Measurements from ENCODE around the gene TM4SF18. TPM values are rescaled to one million over a fixed set of nuclear protein-coding genes. Genes with fewer than 3 reads are reported as not detected.
"Not testable (repeated sequence)": the region's sequence is repeated elsewhere in the genome, so short reads cannot be mapped to it uniquely, and the experiment has no call there.

The TM4SF18 gene
- polyA plus RNA-seq, 3 donors = 30.8 to 33.1 (median 31.3) TPM

- DNase-seq (ENCODE audit: low read depth in 3 of 3, low spot score in 2 of 3) = no peak
Observed at GRCh38 chr3:149368674-149369497, 35.5 kb upstream of the TM4SF18 start.

DNA sequence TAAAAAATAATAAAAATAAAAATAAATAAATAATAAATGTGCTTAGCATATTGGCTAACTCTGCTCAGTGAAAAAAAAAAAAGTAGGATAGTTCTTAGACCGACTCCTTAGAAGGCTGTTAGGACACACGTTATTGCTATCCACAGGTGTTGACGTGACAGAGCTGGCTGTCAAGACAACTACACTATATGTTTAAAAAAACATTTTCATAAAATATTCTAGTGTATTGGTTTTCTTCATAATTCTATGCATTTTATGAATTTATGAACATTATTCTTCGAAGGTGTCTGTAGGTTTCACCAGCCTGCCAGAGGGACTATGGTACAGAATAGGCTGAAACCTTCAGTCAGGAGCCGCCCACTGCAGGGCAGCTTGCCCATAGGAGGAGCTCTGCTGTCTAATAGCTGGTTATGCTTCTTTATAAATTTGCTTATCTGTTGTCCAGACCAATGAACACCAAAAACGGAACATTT is 34.8 kb upstream of the TM4SF18 start:
- no peak for DNase-seq (ENCODE audit: low read depth in 3 of 3, low spot score in 2 of 3)

GRCh38 chr3:149366941-149367840 is 33.8 kb upstream of the TM4SF18 start:
- DNase-seq (ENCODE audit: low read depth in 3 of 3, low spot score in 2 of 3) = no peak

DNA sequence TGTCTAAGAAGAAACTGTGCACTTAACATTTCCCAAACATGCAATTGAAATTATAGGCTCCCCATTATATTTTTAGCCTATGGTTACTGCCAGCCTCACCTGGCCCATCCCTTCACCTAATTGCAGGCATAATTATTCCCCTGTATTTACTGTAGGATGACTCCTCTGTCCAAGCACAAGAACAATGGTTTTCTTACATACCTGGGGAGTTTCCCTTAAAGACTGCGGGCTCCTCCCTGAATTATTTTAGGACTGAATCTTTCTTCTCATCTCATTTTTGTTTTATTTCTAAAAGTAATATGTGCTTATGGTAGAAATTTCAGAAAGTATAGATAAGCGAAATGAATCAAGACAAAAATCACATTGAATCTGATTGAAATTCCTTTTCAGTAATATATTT is 32.6 kb upstream of the TM4SF18 start:
- DNase-seq (ENCODE audit: low read depth in 3 of 3, low spot score in 2 of 3) = no peak

GRCh38 chr3:149364624-149365023 is 31.2 kb upstream of the TM4SF18 start:
- no peak for DNase-seq (ENCODE audit: low read depth in 3 of 3, low spot score in 2 of 3)

DNA sequence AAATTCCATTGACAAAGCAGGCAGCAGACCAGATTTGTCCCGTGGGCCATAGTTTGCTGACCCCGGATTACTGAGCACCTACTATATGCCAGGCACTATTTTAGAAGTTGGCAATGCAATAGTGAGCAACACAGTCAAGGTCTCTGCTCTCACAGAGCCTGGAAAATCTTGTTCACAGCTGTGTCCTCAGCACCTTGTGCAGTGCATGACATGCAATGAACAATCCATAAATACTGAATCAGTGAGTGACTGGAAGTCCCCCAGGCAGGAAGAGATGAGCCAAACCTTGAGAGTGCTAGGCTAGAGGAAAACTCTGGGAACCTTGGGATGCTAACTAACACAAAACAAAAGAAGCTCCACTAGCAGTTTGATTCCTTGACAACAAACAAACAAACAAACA is 29.6 kb upstream of the TM4SF18 start:
- DNase-seq (ENCODE audit: low read depth in 3 of 3, low spot score in 2 of 3) = no peak

GRCh38 chr3:149362366-149362765 is 28.9 kb upstream of the TM4SF18 start:
- DNase-seq (ENCODE audit: low read depth in 3 of 3, low spot score in 2 of 3) = no peak

GRCh38 chr3:149356630-149357029 is 23.2 kb upstream of the TM4SF18 start:
- no peak for DNase-seq (ENCODE audit: low read depth in 3 of 3, low spot score in 2 of 3)

- no peak for DNase-seq (ENCODE audit: low read depth in 3 of 3, low spot score in 2 of 3)
Observed at GRCh38 chr3:149356044-149356592, 22.7 kb upstream of the TM4SF18 start.

GRCh38 chr3:149353581-149354184 is 20.2 kb upstream of the TM4SF18 start:
- no peak for DNase-seq (ENCODE audit: low read depth in 3 of 3, low spot score in 2 of 3)

DNA sequence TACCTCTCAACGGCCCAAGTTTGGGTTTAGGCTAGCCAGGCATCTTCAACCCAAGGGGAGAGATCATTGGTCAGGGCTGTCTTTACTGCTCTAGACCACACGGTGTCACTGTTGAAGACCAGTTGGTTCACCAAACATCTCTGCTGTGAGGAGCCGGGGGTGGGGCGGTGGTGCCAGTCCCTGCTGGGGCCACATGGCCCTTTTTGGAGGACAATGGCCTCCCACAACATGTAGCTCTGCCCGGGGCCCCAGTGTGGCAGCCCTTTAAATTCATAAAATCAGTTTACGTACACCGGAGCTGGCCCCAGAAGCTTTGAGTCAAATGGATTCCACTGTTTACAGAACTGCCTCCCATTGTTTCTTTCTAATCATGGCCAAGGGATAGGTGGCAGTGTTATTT is 19.1 kb upstream of the TM4SF18 start:
- no peak for DNase-seq (ENCODE audit: low read depth in 3 of 3, low spot score in 2 of 3)

GRCh38 chr3:149343951-149344350 is 10.5 kb upstream of the TM4SF18 start:
- DNase-seq (ENCODE audit: low read depth in 3 of 3, low spot score in 2 of 3) = no peak

DNA sequence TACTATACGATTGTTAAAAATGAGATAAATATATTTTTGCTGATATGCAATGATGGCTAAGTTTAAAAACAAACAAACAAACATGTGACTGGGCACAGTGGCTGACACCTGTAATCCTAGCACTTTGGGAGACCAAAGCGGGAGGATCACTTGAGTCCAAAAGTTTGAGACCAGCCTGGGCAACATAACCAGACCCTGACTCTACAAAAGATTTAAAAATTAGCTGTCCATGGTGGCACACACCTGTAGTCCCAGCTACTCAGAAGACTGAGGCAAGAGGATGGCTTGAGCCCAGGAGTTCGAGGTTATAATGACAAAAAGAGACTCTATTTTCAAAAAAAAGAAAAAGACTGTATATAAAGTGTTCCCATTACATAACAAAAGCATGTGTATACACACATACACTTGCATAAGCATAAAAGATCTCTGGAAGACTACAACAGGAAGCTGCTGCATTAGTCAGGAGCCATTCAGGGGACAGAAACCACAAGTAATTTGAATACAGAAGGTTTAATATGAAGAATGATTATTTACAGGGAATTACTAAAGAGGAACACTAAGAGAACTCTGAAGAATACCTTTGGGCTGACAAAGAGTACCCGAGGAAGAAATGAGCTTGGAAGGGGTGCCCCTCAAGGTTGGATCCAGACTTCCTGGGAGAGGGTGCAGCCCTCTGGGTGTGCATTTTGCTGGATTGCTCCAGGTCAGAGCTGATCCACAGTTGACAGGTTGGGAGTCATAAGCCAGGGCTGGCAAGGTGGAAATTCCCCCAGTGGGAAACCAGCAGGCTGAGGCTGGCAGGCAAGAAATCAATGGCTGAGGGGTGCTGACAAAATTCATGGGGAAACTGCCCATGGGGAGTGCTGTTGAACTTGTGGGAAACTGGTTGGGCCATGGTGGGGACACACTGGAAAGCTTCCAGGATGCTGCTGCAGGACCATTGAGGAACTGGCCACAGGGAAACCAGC is 9.3 kb upstream of the TM4SF18 start:
- no peak for DNase-seq (ENCODE audit: low read depth in 3 of 3, low spot score in 2 of 3)

DNA sequence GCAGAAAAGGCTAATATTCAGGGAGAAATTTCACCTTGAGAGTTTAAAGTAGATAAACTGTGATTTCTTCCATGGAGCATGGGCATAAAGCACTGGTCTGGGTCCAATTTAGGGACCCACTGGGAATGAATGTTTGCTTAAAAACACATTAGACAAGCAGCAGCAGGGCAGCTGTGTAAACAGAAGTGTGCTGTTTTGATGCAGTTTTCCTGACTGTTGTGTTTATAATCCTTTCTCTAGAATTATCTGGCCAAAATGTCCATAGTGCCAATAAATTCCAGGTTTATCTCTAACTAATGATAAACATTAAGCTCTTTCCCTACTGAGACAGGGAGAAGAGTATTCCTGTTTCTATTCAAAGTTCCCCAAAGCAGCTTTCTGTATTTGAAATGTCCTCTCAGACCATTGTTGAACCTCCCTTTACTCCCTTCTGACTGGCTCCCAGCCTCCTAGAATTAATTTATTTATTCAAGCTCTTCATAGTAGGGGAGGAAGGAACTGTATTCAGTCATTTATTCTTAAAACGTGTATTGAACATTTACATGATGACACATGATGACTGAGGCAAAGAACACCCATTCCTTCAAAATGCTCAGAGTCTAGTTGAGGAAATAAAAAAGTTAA is 7.0 kb upstream of the TM4SF18 start:
- DNase-seq (ENCODE audit: low read depth in 3 of 3, low spot score in 2 of 3) = no peak

GRCh38 chr3:149339931-149340309 is 6.5 kb upstream of the TM4SF18 start:
- DNase-seq (ENCODE audit: low read depth in 3 of 3, low spot score in 2 of 3) = peak in 1 of 3 donors; percentile 21

DNA sequence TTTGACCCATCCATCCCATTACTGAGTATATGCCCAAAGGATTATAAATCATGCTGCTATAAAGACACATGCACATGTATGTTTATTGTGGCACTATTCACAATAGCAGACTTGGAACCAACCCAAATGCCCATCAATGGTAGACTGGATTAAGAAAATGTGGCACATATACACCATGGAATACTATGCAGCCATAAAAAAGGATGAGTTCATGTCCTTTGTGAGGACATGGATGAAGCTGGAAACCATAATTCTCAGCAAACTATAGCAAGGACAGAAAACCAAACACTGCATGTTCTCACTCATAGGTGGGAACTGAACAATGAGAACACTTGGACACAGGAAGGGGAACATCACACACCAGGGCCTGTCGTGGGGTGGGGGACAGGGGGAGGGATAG is 4.0 kb upstream of the TM4SF18 start:
- not testable (repeated sequence) for DNase-seq (ENCODE audit: low read depth in 3 of 3, low spot score in 2 of 3)

- DNase-seq (ENCODE audit: low read depth in 3 of 3, low spot score in 2 of 3) = no peak
Observed at GRCh38 chr3:149336925-149337324, 3.5 kb upstream of the TM4SF18 start.

- DNase-seq (ENCODE audit: low read depth in 3 of 3, low spot score in 2 of 3) = no peak
Observed at GRCh38 chr3:149332771-149333170, 665 bp downstream of the TM4SF18 start.

GRCh38 chr3:149332227-149332765 is 1.1 kb downstream of the TM4SF18 start:
- DNase-seq (ENCODE audit: low read depth in 3 of 3, low spot score in 2 of 3) = no peak

Measured in right renal cortex interstitium (tissue), 3 donors.